Measurements from ENCODE around the gene ENO1.
"Not testable (repeated sequence)": the region's sequence is repeated elsewhere in the genome, so short reads cannot be mapped to it uniquely, and the experiment has no call there.

ENO1 gene

DNA sequence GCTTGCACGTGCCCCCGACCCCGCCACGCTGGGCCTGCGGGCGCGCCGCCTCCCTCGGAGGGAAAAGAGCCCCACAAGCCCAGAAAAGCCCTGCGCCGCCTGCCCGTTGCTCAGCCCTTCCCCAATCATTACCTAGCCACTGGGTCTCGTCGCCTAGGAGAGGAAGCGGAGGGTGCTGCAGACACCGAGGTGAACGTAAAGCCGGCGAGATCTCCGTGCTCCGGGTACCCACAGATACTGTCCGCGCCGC is at the start of gene ENO1:
ENO1 (minus strand) TSS at position 239 of the 250 bp plus-strand sequence. CDS start 3,778 bp downstream, outside the sequence.
- no peak for DNase-seq

DNA sequence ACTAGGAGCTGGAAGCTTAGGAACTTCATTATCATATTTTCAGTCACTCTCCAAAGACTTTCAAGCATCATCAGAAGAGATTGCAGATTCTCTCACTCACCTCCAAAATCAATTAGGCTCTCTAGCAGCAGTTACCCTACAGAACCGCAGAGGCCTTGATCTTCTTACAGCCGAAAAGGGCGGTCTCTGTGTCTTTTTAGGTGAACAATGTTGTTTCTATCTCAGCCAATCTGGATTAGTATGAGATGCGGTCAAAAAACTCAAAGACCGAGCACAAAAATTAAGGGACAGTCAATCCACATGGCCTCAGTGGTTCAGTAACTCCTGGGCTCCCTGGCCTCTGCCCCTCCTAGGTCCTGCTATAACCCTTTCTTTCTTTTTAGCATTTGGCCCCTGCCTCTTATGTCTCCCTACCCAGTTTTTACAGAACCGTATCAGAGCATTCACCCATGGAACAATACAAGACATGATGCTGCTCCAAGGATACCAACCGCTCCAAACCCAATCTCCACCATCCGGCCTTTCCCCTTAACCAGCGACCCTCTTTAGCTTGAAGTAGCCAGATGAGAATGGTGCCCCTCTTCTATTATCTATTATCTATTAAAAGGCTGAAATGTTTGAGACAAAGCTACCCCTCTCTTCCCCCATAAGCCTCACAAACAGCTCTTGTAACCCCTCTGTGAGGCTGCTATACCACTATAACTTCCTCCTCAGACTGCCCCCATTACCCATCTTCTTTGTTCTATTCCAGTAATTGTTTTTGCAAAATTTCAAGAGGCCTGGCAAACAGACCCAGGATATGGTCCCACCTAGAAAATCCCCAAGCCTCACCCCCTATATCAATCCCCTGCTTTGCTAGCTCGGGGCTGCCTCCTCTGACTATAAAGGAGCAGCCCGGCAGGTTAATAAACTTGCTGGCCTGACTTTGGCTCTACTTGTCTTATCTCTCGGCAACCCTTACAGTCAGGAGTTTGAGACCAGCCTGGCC is 48.5 kb upstream of the ENO1 start:
- DNase-seq, result no peak

DNA sequence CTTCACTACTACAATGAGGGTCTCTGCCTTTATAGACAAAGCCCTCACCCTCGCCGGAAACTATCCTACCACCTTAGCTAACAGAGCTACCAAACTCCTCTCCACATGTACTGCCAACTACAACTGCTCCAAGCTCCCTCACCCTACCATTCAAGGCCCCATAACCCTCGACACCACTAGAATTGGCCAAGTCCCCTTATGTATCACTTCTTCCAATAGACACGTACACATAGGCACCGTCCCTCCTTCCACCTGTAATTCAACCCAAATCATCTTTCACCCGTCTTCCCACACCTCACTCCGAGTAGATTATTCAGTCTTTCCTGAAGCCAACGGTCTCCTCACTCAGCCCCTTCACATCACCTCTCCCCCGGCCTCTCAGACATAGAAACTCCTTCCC is 47.5 kb upstream of the ENO1 start:
- no peak for DNase-seq

DNA sequence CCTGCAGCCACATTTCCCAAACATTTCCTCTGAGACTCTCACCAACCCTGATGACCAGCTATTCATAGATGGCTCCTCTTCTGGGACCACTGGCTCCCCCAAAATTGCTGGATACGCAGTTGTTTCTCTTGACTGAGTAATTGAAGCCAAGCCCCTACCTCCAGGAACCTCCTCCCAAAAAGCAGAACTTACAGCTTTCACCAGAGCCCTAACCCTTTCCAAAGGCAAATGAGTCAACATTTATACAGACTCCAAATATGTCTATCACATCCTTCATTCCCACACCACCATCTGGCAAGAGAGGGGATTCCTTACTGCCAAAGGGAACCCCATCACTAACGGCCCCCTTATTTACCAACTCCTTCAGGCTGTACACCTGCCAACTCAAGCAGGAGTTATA is 46.9 kb upstream of the ENO1 start:
- peak; percentile 70 to 73 for DNase-seq

DNA sequence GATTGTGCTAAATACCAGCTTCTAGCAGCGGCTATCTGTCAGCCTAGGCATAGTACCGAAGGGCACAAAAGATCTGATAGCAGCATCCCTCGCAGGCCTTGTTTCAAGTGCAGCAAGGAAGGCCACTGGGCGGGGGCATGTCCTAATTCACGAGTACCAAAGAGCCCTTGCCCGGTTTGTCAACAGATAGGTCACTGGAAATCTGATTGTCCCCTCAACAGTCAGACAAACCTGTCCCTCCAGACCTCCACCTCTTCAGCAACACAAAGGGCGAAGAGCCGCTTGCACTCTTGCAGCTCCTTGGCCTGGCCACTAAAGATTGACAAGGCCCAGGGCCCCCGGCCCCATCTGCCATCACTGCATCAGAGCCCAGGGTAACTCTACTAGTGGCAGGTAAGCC is 44.5 kb upstream of the ENO1 start:
- DNase-seq, result no peak

DNA sequence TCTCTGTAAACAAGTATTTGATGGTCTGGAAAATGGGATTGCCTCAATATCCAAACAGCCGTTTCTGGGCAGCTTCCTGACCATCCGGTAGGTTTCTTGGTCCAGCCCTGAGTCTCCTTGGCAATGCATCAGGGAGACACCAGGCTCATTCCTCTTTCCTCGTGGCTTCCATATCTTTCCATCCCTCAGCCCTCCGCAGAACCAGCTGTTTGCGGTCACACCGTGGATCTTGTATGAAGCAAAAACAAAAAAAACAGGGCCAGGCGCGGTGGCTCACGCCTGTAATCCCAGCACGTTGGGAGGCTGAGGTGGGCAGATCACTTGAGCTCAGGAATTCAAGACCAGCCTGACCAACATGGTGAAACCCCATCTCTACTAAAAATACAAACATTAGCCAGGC is 39.0 kb upstream of the ENO1 start:
- not testable (repeated sequence) for DNase-seq

DNA sequence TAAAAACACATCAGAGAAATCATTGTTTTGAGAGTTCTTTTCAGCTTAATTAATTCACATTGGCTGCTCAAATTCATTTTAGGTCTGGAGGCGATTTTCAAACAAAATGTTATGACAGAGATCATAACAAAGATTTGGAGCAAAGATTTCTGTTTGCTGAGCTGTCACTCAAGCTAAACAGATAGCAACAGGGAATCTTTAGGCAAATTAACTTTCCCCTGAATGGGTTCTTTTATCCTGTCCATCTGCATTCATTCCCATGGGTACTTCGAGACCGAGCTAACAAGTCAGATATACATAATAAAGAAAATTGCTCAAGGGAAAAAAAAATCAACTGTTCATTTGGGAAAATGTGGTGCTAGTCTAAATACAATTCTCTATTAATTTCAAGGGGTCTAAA is 37.0 kb upstream of the ENO1 start:
- DNase-seq, result no peak

DNA sequence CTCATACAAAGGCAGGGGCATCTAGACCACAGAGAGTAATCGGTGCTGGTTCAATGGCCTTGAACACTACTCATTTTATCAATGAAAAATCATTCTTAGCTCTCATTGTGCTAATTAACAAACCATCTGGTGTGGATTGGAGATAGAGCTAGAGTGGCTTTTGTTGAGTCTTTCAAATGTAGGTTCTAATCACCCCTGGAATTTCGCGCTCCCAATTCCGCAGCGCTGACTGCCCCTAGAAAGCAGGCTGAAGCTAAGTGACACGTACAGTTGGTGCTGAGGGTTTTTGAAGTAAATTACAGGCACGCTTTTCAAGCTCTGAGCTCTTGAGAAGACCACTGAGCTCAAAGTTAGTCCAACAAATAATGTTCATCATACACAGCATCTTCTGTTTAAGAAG is 36.0 kb upstream of the ENO1 start:
- no peak for DNase-seq

DNA sequence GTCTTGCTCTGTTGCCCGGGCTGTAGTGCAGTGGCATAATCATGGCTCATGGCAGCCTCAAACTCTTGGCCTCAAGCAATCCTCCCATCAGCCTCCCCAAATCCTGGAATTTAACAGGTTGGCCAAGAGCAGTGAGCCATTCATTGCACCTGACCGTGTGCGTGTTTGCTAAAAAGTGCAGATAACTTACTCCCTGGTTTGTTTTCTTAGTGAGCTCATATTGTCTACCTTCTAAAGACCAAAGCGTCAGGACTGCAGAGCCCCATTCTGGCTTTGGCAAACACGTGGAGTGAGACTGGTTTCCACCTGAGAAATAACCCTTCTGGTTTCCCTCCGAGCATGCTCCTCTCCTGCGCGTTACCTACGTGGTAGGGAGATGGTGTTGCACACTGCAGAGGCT is 35.0 kb upstream of the ENO1 start:
- no peak for DNase-seq

DNA sequence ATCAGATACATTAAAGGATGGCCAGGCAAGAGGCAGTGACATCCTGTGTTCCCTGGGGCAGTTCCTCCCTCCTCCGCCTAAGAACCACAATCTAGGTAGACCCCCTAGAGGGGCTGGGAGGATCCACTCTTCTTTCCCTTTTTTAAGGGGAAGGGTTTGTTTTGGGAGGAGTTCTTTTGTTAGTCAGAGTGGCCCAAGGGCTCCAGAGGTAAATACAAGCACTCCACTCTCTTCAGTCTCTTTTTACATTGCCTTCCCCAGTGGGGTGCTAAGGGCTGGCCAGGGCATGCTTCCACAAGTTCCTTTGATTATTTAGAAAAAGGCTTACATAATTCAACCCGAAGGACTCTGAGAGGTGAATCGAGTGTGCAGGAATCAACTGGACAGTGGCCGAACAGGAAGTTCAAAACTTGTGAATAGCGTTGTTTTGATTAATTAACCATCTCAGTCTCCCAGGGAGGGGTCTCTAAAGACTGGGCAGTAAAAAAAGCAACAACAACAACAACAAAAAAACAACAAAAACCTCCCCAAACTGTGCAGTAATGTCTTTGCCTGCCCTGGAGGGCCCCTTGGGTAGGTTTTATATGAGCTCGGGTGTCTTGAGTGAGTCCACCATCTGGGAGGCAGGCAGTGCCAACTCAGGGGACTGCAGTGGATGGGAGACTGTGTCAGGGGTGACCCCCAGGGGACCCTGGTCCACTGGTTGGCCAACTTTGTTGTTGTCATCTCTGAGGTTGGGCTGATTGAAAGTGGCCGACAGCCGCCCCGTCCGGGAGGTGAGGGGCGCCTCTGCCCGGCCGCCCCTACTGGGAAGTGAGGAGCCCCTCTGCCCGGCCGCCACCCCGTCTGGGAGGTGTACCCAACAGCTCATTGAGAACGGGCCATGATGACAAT is 33.2 kb upstream of the ENO1 start:
- DNase-seq, result no peak

DNA sequence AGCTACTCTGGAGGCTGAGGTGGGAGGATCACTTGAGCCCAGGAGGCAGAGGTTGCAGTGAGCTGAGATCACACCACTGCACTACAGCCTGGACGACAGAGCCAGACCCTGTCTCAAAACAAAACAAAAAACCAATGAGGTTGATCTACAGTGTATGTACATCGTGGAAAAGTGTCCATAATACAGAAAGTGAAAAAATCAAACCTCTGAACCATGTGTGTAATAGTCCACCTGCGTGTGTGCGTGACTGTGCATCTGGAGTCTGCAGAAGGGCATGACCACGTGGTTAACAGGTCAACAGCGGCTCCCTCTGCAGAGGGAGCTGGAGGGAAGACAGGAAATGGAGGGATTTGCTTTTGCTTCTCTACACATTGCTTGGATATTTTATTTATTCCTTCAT is 32.4 kb upstream of the ENO1 start:
- no peak for DNase-seq

DNA sequence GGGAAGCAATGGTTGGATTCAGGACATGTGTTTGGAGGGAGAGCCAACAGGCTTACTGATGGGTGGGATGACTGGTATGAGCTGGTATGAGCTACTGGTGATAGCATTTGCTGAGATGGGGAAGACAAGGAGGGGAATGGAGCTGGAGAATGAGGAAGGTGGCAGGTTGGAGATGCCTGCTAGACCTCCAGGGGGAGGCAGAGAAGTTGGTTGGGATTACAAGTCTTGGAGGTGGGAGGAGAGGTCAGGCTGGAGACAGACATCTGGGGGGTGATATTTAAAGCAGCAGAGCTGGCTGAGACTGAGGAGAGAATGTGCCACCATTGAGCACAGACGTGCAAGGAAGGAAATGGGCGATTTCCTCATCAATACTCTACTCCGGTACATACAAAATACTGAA is 31.8 kb upstream of the ENO1 start:
- no peak for DNase-seq

DNA sequence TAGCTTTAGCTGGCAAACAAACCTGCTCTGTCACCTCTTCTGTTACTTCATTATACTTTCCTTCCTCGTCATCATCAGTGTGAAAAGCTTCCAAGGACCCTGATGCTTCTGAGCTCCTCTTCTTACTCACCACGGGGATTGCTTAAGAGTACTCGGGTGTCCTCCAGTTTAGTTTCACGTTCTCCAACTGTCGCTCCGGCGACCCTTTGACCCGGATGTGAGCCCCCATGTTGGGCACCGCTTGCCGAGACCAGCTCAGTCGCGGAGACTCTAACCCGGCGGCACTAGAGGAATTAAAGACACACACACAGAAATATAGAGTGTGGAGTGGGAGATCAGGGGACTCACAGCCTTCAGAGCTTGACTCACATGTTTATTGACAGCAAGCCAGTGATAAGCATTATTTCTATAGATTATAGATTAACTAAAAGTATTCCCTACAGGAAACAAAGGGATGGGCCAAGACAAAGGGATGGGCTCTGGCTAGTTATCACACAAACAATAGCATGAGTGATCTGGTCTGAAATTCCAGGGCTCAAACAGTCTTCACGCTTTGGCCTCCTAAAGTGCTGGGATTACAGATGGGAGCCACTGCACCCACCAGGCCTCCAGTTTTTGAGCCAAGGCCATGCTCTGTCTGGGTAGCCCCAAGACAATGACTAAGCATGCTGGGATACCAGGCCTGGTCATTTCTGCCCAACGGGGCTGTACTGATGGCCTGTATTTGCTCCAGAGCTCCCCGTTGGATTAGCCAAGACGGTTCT is 30.1 kb upstream of the ENO1 start:
- no peak for DNase-seq

DNA sequence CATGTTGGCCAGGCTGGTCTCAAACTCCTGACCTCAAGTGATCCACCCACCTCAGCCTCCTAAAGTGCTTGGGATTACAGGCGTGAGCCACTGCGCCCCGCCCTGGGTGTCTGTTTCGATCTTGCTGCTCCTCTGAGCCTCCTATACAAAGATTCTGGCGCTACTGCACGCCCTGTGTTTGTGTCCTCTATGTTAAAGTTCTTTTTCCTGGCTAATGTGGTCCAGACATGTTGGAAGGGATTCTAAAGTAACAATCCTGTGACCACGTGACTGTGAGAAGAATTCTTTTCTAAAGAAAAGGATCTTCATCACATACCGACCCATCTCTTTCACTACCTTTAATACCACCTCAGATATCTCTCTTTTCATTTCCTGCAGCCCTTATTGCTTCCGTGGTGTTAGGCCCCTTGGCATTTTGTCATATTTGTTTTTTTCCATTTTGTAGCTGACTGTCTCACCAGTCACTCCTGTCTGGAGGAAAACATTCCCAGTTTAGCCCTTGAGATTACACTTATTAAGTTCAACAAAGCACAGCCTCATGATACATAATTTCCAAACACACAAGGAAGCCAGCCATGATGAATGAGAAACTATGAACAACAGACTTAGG is 27.2 kb upstream of the ENO1 start:
- no peak for DNase-seq

DNA sequence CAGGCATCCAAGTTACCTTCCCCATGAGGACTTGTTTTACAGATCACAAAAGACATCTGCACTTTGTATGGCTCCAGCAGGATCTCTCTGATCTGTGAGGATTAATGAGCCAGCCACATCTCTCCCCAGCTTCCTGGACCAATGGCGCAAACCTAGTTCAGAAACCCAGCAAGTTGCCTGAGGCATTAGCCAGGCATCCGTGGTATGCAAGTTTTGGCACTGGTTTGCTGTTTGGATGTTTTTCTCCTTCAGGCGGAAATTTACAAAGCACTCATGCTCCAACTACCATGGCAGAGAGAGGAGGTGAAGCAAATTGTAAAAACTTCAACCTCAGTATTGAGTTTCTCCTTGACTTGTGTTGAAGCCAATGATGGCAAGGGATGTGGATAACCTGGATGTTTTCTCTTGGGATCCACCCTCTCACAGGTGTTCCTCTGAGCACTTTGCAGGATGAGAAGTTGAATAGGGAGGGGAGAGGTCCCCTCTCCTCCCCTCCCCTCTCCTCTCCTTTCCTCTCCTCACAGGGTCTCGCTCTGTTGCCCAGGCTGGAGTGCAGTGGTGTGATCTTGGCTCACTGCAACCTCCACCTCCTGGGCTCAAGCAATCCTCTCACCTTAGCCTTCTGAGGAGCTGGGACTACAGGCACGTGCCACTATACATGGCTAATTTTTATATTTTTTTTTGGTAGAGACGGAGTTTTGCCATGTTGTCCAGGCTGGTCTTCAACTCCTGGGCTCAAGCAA is 25.6 kb upstream of the ENO1 start:
- no peak for DNase-seq

DNA sequence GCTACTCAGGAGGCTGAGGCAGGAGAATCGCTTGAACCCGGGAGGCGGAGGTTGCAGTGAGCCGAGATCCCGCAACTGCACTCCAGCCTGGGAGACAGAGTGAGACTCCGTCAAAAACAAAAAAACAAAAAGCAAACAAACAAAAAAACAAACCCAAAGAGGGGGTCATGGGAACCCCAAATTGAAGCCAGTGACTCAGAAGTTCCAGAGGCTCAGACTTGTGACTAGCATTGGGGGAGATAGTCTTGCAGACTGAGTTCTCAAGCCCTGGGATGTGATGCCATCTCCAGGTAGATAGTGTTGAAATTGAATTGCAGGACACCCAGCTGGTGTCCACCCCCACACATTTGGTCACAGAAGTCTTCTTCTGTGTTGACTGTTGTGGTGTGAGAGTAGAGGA is 24.9 kb upstream of the ENO1 start:
- no peak for DNase-seq

DNA sequence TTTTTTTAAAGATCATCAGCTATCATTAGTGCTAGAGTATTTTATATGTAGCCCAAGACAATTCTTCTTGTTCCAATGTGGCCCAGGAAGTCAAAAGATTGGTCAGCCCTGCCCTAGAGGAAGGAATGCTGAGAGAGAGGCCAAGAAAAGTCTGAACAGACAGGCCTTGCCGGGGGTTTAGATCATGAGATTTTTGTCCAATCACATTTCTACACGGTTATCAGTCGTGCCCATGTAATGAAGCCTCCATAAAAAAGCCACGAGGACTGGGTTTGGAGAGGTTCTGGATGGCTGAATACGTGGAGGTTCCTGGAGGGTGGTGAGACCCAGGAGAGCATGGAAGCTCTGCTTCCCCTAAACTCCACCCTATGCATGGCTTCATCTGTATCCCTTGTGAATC is 24.3 kb upstream of the ENO1 start:
- DNase-seq, result no peak

DNA sequence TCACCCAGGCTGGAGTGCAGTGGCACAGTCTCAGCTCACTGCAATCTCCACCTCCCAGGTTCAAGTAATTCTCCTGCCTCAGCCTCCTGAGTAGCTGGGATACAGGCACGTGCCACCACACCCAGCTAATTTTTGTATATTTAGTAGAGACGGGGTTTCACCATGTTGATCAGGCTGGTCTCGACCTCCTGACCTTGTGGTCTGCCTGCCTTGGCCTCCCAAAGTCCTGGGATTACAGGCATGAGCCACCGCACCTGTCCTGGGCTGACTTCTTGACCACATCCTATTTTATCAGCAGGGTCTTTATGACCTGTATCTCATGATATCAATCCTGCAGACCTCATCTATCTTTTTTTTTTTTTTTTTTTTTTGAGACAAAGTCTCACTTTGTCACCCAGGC is 22.2 kb upstream of the ENO1 start:
- not testable (repeated sequence) for DNase-seq

DNA sequence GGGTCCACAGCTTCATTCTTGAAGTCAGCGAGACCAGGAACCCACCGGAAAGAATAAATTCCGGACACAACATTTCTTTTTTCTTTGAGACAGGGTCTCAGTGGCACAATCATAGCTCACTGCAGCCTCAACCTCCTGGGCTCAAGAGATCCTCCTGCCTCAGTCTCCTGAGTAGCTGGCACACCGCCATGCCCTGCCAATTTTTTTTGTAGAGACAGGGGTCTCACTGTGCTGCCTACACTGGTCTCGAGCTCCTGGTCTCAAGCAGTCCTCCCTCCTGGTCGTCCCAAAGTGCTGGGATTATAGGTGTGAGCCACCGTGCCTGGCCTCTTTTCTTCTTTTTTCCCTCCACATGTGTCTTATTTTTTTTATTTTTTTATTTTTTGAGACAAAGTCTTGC is 20.6 kb upstream of the ENO1 start:
- no peak for DNase-seq

DNA sequence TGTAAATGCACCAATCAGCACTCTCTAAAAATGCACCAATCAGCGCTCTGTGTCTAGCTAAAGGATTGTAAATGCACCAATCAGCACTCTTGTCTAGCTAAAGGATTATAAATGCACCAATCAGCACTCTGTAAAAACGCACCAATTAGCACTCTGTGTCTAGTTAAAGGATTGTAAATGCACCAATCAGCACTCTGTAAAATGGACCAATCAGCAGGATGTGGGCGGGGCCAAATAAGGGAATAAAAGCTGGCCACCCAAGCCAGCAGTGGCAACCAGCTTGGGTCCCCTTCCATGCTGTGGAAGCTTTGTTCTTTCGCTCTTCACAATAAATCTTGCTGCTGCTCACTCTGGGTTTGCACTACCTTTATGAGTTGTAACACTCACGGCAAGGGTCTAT is 19.9 kb upstream of the ENO1 start:
- DNase-seq, result not testable (repeated sequence)

DNA sequence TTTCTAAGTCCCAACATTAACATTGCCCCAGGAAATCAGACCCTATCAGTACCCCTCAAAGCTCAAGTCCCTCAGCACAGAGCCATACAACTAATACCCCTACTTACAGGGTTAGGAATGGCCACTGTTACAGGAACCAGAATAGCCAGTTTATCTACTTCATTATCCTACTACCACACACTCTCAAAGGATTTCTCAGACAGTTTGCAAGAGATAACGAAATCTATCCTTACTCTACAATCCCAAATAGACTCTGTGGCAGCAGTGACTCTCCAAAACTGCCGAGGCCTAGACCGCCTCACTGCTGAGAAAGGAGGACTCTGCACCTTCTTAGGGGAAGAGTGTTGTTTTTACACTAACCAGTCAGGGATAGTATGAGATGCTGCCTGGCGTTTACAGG is 19.0 kb upstream of the ENO1 start:
- DNase-seq, result not testable (repeated sequence)

DNA sequence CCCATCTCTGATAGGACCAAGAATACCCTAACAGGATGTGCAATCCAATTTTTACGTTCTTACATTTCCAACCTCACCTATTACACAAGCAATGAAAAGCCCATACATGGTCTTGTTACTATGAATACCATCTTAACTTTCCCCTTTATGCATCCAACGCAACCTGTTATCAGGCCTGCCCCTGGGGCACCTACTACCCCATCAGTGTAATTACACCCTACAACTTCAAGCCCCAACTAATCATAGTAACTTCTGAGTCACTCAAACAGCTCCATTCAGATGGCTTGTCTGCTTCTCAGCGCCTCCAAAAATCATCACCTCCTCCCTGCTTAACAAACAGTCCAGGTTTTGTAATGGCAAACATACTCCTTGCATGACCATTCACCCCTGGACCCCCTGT is 18.3 kb upstream of the ENO1 start:
- not testable (repeated sequence) for DNase-seq

Data from Kasumi-1 (cell line).